GM18870 (cell line): Measurements from ENCODE around the gene KCTD2.
A peak's percentile ranks its signal among the peaks of the same experiment; 100 is the strongest.

Experiments
- ATAC-seq: cut with Tn5 transposase; IDR thresholded peaks from one replicate; pipeline ENCODE4 v1.9.1; 2021; ENCODE audit warnings: moderate library complexity; ENCODE audit not compliant: unreplicated experiment

The KCTD2 gene

GRCh38 chr17:75075597-75076336, 28.7 kb downstream of the KCTD2 start:
- no peak for ATAC-seq

DNA sequence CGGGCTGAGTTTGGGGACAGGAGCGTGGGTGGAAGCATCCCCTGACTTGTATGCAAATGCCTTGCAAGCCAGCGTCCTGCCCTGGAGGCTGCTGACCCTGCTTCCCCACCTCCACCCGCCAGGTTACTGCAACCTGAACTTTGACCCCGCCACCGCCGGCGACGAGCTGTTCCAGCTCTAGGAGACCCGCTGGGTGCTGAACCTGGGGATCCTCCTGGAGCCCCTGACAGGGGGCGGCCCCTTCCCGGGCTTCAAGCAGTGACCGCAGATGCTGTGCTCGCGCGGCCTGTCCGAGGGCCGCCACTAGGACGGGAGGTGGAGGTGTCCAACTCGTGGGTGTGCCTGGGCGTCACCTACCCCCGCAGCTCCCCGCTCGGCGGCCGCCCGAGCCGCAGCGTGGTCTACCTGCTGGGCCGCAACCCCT, 30.1 kb downstream of the KCTD2 start:
- no peak for ATAC-seq

DNA sequence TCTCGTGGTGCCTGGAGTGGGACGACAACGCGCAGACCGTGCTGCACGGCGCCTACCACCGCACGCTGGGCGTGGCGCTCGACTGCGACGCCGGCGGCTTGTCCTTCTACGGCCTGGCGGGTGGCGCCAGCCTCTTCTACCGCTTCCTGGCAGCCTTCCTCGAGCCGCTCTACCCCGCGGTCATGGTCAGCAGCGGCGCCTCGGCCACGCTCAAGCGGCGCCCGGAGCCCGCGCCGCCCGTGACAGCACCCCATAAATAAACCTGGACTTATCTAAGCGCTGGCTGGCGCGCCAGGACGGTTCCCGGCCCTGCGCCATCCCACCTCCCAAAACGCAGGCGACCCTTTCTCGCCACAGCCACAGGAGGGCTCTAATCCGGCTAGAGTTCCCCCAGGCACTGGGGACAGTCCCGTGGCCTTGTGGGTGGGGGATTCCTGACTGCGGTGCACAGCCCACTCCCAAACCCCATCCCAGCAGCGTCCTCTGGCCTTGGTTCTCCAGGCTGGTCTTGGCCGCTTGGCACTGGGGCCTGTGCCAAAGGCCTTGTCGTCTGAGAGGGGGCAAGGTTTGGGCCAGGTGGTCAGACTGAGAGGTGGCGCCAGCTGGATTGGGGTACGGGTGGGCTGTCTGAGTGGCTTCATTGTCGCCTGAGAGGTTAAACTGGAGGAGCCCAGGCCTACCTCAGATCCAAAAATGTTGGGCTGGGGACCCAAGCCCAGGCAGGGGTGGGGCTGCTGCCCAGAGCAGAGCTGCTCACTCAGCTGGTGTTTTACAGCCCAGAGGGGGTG, 30.7 kb downstream of the KCTD2 start:
- ATAC-seq: no peak

DNA sequence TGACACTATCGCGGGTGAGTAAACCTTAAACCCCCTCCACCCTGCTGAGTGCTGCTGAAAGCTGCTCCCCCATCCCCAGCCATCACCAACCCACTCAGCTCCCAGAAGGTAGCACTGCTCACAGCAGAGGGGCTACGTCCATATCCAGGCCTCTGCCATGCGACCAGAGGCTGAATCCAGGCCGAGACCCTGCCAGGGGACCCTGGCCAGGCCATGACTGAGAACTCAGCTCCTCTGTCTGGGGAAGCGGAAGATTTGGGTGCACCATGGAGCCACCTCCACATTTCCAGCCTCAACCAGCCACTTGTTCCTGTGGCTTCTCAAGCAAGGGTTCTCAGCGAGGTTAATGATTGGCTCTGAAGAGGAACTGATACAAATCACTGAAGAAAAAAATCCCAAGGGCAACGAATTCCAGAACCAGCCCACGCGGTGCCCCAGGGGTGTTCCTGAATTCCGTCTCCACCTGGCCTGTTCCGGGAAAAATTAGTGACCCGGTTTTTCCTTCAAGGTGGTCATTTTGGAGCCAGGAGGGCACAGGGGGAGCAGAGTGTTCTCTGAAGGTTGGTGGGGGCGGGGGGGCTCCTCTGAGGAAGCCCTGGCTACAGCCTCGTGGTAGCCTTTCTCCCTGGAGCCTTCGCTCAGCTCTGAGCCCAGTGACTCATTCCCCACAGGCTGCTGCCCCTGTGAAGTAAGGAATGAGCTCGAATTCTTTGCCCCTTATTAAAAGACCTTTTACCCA, 31.4 kb downstream of the KCTD2 start:
- peak; percentile 56 for ATAC-seq

DNA sequence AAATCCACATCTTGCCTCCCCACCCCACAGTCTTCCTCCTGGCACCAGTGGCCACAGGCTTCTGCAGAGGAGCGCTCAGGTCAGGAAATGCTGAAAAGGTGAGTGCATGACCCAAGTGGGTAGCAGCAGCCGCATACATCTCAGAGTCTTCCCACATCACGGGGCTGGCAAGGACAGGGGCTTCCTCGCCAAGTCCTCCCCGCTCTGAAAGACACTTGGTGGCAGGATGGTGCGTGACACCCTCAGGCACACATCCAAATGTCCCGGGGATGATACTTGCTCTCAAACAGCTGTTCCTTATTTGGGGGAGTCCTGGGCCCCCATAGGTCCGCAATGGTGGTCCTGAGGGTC, 32.0 kb downstream of the KCTD2 start:
- ATAC-seq: no peak

- ATAC-seq: no peak
Measured at GRCh38 chr17:75081611-75082540, 34.9 kb downstream of the KCTD2 start.

GRCh38 chr17:75082683-75083082, 35.7 kb downstream of the KCTD2 start:
- ATAC-seq: no peak

DNA sequence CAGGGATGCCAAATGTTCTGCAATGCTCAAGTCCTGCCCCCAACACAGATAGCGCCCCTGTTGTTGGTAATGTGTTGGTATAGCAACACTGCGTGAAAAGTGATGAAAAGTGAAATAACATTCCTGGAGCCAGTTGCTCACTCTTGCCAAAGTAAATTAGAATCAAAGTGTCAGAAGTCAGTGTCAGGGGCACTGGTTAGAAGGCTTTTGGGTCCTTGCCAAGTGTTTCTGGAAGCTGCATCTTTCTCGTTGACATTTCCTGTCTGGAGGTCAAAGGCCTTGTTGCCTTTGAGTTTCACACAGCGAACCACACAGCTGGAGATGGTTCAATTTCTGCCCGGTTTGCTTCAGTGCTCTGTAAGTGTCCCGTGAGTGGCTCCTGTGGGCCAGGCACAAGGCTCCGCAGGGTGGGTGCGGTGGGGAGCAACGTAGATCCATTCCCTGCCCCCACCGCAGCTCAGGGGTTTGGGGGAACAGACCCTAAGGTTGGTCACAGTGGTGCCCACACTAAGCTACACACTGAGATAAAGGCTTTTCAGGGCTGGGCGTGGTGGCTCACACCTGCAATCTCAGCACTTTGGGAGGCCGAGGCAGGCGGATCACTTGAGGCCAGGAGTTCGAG, 37.1 kb downstream of the KCTD2 start:
- no peak for ATAC-seq

DNA sequence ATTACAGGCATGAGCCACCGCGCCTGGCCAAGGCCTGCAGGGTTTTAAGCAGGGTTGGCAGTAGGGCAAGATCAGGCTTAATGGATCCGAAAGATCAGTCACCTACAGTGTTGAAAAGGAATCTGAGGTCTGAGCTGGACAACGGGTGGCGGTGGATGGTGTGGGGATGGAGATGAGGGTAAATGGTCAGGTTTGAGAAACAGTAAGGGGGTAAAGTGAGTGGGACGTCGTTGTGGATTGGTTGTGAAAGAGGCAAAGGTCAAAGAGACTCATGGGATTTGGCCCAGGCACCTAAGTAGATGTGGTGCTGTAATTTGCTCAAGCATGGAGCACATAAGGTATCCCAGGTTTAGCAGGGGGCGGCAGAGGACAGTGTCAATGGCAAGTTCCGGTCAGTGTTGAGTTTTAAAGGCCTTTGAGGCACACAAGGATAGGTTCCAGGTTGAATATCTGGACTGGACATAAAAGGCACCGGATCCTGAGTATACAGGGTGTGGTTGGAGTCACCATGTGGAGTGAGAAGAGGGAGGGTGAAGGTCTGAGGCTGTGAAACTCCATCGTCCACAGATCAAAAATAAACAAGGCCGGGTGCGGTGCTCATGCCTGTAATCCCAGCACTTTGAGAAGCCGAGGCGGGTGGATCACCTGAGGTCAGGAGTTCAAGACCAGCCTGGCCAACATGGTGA, 39.6 kb downstream of the KCTD2 start:
- ATAC-seq: no peak

- ATAC-seq: no peak
Measured at GRCh38 chr17:75087182-75087557, 40.1 kb downstream of the KCTD2 start.

GRCh38 chr17:75087558-75088453, 40.8 kb downstream of the KCTD2 start, which contains the start of gene SLC16A5:
TSS of gene SLC16A5 (plus strand) at chr17:75087954. CDS start at chr17:75093637, 5,683 bp downstream.
- no peak for ATAC-seq

DNA sequence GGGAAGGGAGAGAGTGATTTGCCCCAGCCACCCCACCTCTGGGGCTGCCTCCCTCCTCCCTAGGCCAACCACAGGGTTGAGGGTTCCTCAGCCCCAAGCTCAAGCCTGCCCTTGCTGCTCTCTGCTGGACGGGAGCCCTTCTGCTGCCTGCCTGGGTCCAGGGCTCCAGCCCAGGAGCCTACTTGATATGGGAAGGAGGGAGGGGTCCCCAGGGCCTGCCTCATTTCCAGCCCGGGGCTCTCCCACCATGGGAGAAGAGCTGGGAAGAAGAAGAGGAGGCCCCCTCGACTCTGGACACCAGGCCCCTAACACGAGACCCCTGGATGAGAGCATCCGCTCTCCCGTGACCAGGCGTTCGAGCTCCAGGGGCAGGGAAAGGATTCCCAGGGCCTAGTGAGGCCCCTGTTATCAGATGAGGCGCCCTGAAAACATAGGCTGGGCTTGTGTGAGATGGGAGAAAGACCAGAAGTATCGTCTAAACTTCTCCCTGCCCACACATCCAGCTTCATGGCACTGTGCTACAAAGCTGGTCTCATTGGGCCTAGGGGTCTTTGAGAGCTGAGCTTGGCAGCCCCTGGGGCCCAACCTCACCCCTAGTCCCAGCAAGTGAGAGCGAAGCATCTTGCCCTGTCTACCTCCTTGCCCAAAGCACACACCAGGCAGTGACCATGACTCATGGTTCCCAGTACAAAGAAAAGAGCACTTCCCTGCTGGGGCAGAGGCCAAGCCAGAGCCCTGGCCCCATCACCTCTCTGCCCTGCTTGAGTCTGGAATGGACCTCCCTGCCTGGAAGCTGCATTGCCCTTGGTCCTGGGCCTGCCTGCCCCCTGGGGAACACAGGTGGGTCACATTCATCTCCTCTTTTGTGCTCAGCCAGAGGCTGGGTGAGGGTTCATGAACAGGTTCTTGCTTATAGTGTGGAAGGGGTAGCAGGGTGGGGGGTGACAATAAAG, 41.7 kb downstream of the KCTD2 start:
- ATAC-seq: no peak

GRCh38 chr17:75090871-75091854, 44.1 kb downstream of the KCTD2 start:
- ATAC-seq: no peak

DNA sequence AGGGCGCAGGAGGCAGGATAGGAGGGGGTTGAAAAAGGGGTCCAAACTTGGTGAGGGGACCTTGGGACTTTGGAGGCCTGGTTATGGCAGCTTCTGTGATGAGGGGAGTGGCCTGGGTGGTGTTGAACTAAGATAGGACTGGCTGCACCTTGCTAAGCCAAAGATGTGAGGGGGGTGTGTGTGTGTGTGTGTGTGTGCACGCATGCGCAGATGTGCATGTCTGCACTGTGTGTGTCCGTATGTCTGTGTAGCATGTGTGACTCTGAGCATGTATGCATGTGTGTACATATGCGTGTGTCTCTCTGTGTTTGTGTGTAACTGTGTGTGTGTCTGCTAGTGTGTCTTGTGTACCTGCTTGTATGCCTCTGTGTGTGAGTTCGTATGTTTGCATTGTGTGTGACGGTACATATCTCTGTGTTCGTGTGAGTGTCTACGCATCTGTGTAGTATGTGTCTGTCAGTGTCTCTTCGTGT, 44.9 kb downstream of the KCTD2 start:
- ATAC-seq: no peak

DNA sequence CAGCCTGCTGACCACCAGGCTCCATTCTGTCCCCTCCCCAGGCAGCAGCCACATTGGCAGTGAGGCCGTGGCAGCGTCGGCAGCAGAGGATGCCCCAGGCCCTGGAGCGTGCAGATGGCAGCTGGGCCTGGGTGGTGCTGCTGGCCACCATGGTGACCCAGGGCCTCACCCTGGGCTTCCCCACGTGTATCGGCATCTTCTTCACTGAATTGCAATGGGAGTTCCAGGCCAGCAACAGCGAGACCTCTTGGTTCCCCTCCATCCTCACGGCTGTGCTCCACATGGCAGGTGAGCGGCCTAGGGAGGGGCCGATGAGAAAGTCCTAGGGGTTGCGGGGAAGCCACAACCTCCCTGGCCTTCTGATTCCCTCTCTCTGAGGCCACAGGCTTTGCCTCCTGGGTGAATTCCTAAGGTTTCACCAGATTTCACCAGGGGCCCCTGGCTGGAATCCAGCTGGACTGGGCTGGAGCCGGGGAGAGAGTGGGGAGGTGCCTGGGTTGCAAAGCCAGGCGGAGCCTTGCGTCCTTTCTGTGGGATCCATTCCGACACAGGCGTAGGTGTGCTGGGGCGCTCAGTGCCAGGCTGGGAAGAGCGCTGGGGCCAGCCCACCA, 46.6 kb downstream of the KCTD2 start:
- no peak for ATAC-seq
